SK-N-SH treated with all-trans-retinoic acid at 6 μM for 48 hours (cell line): ENCODE measurements around the gene SLC51A.

Experiments
- ATAC-seq: fragments of 200-7000 bp; cut with Tn5 transposase; 3 replicates; pipeline ENCODE4 v1.9.1; 2020; ENCODE audit warnings: mild to moderate bottlenecking, moderate library complexity
- BACH2 ChIP-seq: fragments of 250-450 bp; sonication (Bioruptor Pico); IDR thresholded peaks from 2 replicates; pipeline ENCODE4 v1.9.0; 2021; ENCODE audit warnings: mild to moderate bottlenecking, borderline replicate concordance
- CREB5 ChIP-seq: fragments of 250-450 bp; sonication (Bioruptor Pico); IDR thresholded peaks from 2 replicates; pipeline ENCODE4 v1.5.1; 2020; ENCODE audit warnings: low read depth, mild to moderate bottlenecking, moderate library complexity
- CSRNP3 ChIP-seq: fragments of 250-450 bp; sonication (Bioruptor Pico); IDR thresholded peaks from 2 replicates; pipeline ENCODE4 v1.5.1; 2021; ENCODE audit warnings: mild to moderate bottlenecking, moderate library complexity
- ESRRG ChIP-seq: fragments of 250-450 bp; sonication (Bioruptor Pico); IDR thresholded peaks from 2 replicates; pipeline ENCODE4 v1.6.1; 2021; ENCODE audit warnings: mild to moderate bottlenecking
- GLIS3 ChIP-seq: fragments of 250-450 bp; sonication (Bioruptor Pico); IDR thresholded peaks from 2 replicates; pipeline ENCODE4 v1.5.0; 2020; ENCODE audit warnings: mild to moderate bottlenecking, moderate library complexity
- ISL1 ChIP-seq: fragments of 250-450 bp; sonication (Bioruptor Pico); IDR thresholded peaks from 2 replicates; pipeline ENCODE4 v2.1.2; 2022; ENCODE audit warnings: mild to moderate bottlenecking, moderate library complexity
- OSR1 ChIP-seq: fragments of 250-450 bp; sonication (Bioruptor Pico); IDR thresholded peaks from 2 replicates; pipeline ENCODE4 v1.8.0; 2022; ENCODE audit warnings: moderate library complexity, mild to moderate bottlenecking, inconsistent platforms
- PATZ1 ChIP-seq: fragments of 250-450 bp; sonication (Bioruptor Pico); IDR thresholded peaks from 2 replicates; pipeline ENCODE4 v1.8.0; 2020; ENCODE audit warnings: mild to moderate bottlenecking, moderate library complexity, borderline replicate concordance
- POU6F1 ChIP-seq: fragments of 250-450 bp; sonication (Bioruptor Pico); IDR thresholded peaks from 2 replicates; pipeline ENCODE4 v1.8.0; 2021; ENCODE audit warnings: low read depth, mild to moderate bottlenecking, moderate library complexity, borderline replicate concordance
- PPARA ChIP-seq: fragments of 250-450 bp; sonication (Bioruptor Pico); IDR thresholded peaks from 2 replicates; pipeline ENCODE4 v1.5.0; 2020; ENCODE audit warnings: mild to moderate bottlenecking, borderline replicate concordance
- RARB ChIP-seq: fragments of 250-450 bp; sonication (Bioruptor Pico); IDR thresholded peaks from 2 replicates; pipeline ENCODE4 v1.8.0; 2021; ENCODE audit warnings: mild to moderate bottlenecking, moderate library complexity
- SNAI2 ChIP-seq: fragments of 250-450 bp; sonication (Bioruptor Pico); IDR thresholded peaks from 2 replicates; pipeline ENCODE4 v1.5.0; 2020; ENCODE audit warnings: mild to moderate bottlenecking, moderate library complexity
- TCF4 ChIP-seq: fragments of 250-450 bp; sonication (Bioruptor Pico); IDR thresholded peaks from 2 replicates; pipeline ENCODE4 v1.8.0; 2021; ENCODE audit warnings: mild to moderate bottlenecking, moderate library complexity, borderline replicate concordance
- TOX ChIP-seq: fragments of 250-450 bp; sonication (Bioruptor Pico); IDR thresholded peaks from 2 replicates; pipeline ENCODE4 v1.8.0; 2021; ENCODE audit warnings: mild to moderate bottlenecking, moderate library complexity, borderline replicate concordance
- TSHZ2 ChIP-seq: fragments of 250-450 bp; sonication (Bioruptor Pico); IDR thresholded peaks from 2 replicates; pipeline ENCODE4 v1.5.0; 2020; ENCODE audit warnings: mild to moderate bottlenecking, moderate library complexity
- ZC3H10 ChIP-seq: fragments of 250-450 bp; sonication (Bioruptor Pico); IDR thresholded peaks from 2 replicates; pipeline ENCODE4 v1.5.1; 2021; ENCODE audit warnings: mild to moderate bottlenecking, moderate library complexity
- ZFP3 ChIP-seq: fragments of 250-450 bp; sonication (Bioruptor Pico); IDR thresholded peaks from 2 replicates; pipeline ENCODE4 v1.5.0; 2020; ENCODE audit warnings: mild to moderate bottlenecking, moderate library complexity
- ZFP30 ChIP-seq: fragments of 450-650 bp; formaldehyde crosslinking; IDR thresholded peaks from 2 replicates; pipeline ENCODE4 v1.5.0; 2022; ENCODE audit warnings: mild to moderate bottlenecking, moderate library complexity
- ZNF565 ChIP-seq: fragments of 450-650 bp; formaldehyde crosslinking; conservative IDR thresholded peaks from 2 replicates; pipeline ENCODE4 v1.5.0; 2020; ENCODE audit warnings: low read depth, mild to moderate bottlenecking, moderate library complexity
- ZNF70 ChIP-seq: fragments of 450-650 bp; formaldehyde crosslinking; IDR thresholded peaks from 2 replicates; pipeline ENCODE4 v1.5.0; 2020; ENCODE audit warnings: mild to moderate bottlenecking, moderate library complexity

The SLC51A gene

GRCh38 chr3:196192036-196192523 lies 24.3 kb upstream of the SLC51A start:
- no peak for TF ChIP-seq OSR1 (CRISPR knock-in tag)
- no peak for TF ChIP-seq TCF4 (CRISPR knock-in tag)
- no peak for TF ChIP-seq BACH2 (CRISPR knock-in tag)
- no peak for TF ChIP-seq TOX (CRISPR knock-in tag)
- no peak for TF ChIP-seq ZNF565 (CRISPR knock-in tag)
- TF ChIP-seq CREB5 (CRISPR knock-in tag): no peak
- ATAC-seq: no peak

GRCh38 chr3:196192524-196193051 lies 23.7 kb upstream of the SLC51A start:
- TF ChIP-seq TOX (CRISPR knock-in tag): no peak
- TF ChIP-seq ZFP3 (CRISPR knock-in tag): no peak
- TF ChIP-seq RARB: no peak
- TF ChIP-seq POU6F1 (CRISPR knock-in tag): no peak
- TF ChIP-seq GLIS3 (CRISPR knock-in tag): no peak
- no peak for TF ChIP-seq SNAI2 (CRISPR knock-in tag)
- TF ChIP-seq ZNF565 (CRISPR knock-in tag): no peak
- TF ChIP-seq ZNF70 (CRISPR knock-in tag): no peak
- no peak for TF ChIP-seq PPARA (CRISPR knock-in tag)
- no peak for TF ChIP-seq OSR1 (CRISPR knock-in tag)
- TF ChIP-seq CREB5 (CRISPR knock-in tag): no peak
- TF ChIP-seq ZC3H10 (CRISPR knock-in tag): no peak
- TF ChIP-seq PATZ1 (CRISPR knock-in tag): no peak
- no peak for ATAC-seq

GRCh38 chr3:196193133-196193735 lies 23.1 kb upstream of the SLC51A start:
- no peak for ATAC-seq

More at GRCh38 chr3:196193133-196193735, 23.1 kb upstream of the SLC51A start:
- TF ChIP-seq TOX (CRISPR knock-in tag) (no peak), ZNF565 (CRISPR knock-in tag) (no peak), PATZ1 (CRISPR knock-in tag) (no peak), ZFP3 (CRISPR knock-in tag) (no peak), CSRNP3 (no peak), GLIS3 (CRISPR knock-in tag) (no peak), SNAI2 (CRISPR knock-in tag) (no peak), ISL1 (no peak), ESRRG (CRISPR knock-in tag) (no peak), TCF4 (CRISPR knock-in tag) (no peak), TSHZ2 (no peak), ZFP30 (CRISPR knock-in tag) (no peak), ZC3H10 (CRISPR knock-in tag) (no peak)
